ENCODE results near the gene SLC2A13. TPM values are rescaled to one million over a fixed set of nuclear protein-coding genes. Genes with fewer than 3 reads are reported as not detected.

Gene SLC2A13
- total RNA-seq, 1 donor from 2014 or later, result 5.2 TPM

- Mint-ChIP-seq H3K4me1 (ENCODE audit: low read depth, unreplicated experiment) (peaks cover 6% of the 10 kb centered on the region), H3K9me3 (ENCODE audit: unreplicated experiment) (no peaks in the 10 kb centered on the region), H3K27ac (ENCODE audit: unreplicated experiment) (no peak overlapping the region), H3K27me3 (ENCODE audit: unreplicated experiment) (no peaks in the 10 kb centered on the region), H3K36me3 (ENCODE audit: unreplicated experiment) (no peaks in the 10 kb centered on the region), H3K4me3 (ENCODE audit: unreplicated experiment) (no peak overlapping the region)
- peak; percentile 23 for DNase-seq
- peak; percentile 76 for TF ChIP-seq CTCF (IDR thresholded peaks at IDR 0.05; ENCODE audit: partially characterized antibody, unreplicated experiment)
Measured at GRCh38 chr12:39807043-39807442, 298.8 kb downstream of the SLC2A13 start.

- DNase-seq, result no peak
- Mint-ChIP-seq H3K27me3 (ENCODE audit: unreplicated experiment) (no peaks in the 10 kb centered on the region), H3K4me3 (ENCODE audit: unreplicated experiment) (no peak overlapping the region), H3K9me3 (ENCODE audit: unreplicated experiment) (no peaks in the 10 kb centered on the region), H3K36me3 (ENCODE audit: unreplicated experiment) (no peaks in the 10 kb centered on the region), H3K4me1 (ENCODE audit: low read depth, unreplicated experiment) (peaks cover 6% of the 10 kb centered on the region), H3K27ac (ENCODE audit: unreplicated experiment) (no peak overlapping the region)
- TF ChIP-seq CTCF (IDR thresholded peaks at IDR 0.05; ENCODE audit: partially characterized antibody, unreplicated experiment), result no peak
Measured at GRCh38 chr12:39805651-39806050, 300.2 kb downstream of the SLC2A13 start.

- no peak for TF ChIP-seq CTCF (IDR thresholded peaks at IDR 0.05; ENCODE audit: partially characterized antibody, unreplicated experiment)
- H3K27me3 Mint-ChIP-seq (ENCODE audit: unreplicated experiment), result no peaks in the 10 kb centered on the region
- DNase-seq, result no peak
- no peaks in the 10 kb centered on the region for H3K36me3 Mint-ChIP-seq (ENCODE audit: unreplicated experiment)
- H3K4me1 Mint-ChIP-seq (ENCODE audit: low read depth, unreplicated experiment), result peaks cover 6% of the 10 kb centered on the region
- H3K27ac Mint-ChIP-seq (ENCODE audit: unreplicated experiment), result no peak overlapping the region
- no peak overlapping the region for H3K4me3 Mint-ChIP-seq (ENCODE audit: unreplicated experiment)
- H3K9me3 Mint-ChIP-seq (ENCODE audit: unreplicated experiment), result no peaks in the 10 kb centered on the region
Measured at GRCh38 chr12:39804898-39805297, 301.0 kb downstream of the SLC2A13 start.

GRCh38 chr12:39804479-39804878 lies 301.4 kb downstream of the SLC2A13 start:
- DNase-seq, result no peak

GRCh38 chr12:39803151-39803550 lies 302.7 kb downstream of the SLC2A13 start:
- Mint-ChIP-seq H3K27ac (ENCODE audit: unreplicated experiment) (no peak overlapping the region), H3K27me3 (ENCODE audit: unreplicated experiment) (no peaks in the 10 kb centered on the region), H3K9me3 (ENCODE audit: unreplicated experiment) (no peaks in the 10 kb centered on the region), H3K36me3 (ENCODE audit: unreplicated experiment) (no peaks in the 10 kb centered on the region), H3K4me3 (ENCODE audit: unreplicated experiment) (no peak overlapping the region), H3K4me1 (ENCODE audit: low read depth, unreplicated experiment) (peaks cover 6% of the 10 kb centered on the region)
- no peak for DNase-seq
- TF ChIP-seq CTCF (IDR thresholded peaks at IDR 0.05; ENCODE audit: partially characterized antibody, unreplicated experiment), result no peak

More at GRCh38 chr12:39804479-39804878, 301.4 kb downstream of the SLC2A13 start:
- Mint-ChIP-seq H3K36me3 (ENCODE audit: unreplicated experiment) (no peaks in the 10 kb centered on the region), H3K4me1 (ENCODE audit: low read depth, unreplicated experiment) (peaks cover 6% of the 10 kb centered on the region), H3K27me3 (ENCODE audit: unreplicated experiment) (no peaks in the 10 kb centered on the region), H3K27ac (ENCODE audit: unreplicated experiment) (no peak overlapping the region), H3K4me3 (ENCODE audit: unreplicated experiment) (no peak overlapping the region), H3K9me3 (ENCODE audit: unreplicated experiment) (no peaks in the 10 kb centered on the region)
- no peak for TF ChIP-seq CTCF (IDR thresholded peaks at IDR 0.05; ENCODE audit: partially characterized antibody, unreplicated experiment)

Measured in glutamatergic neuron (in vitro differentiated cells).